IPS DF 19.7 (cell line): ENCODE measurements around the gene ACAN.

Experiments used
- DNase-seq: peaks from one replicate; pipeline ENCODE4 v3.0.0-alpha.2; 2013; ENCODE audit warnings: low read depth, low spot score

ACAN gene

GRCh38 chr15:88877906-88878305 is 74.7 kb downstream of the ACAN start:
- no peak for DNase-seq

GRCh38 chr15:88878720-88879184 is 75.5 kb downstream of the ACAN start:
- no peak for DNase-seq

GRCh38 chr15:88880944-88881740 is 77.9 kb downstream of the ACAN start:
- DNase-seq, result no peak

GRCh38 chr15:88881775-88882174 is 78.5 kb downstream of the ACAN start:
- no peak for DNase-seq

GRCh38 chr15:88882785-88883184 is 79.5 kb downstream of the ACAN start:
- DNase-seq, result no peak

GRCh38 chr15:88887068-88887580 is 83.9 kb downstream of the ACAN start:
- DNase-seq, result no peak

- DNase-seq, result no peak
These were observed 85.5 kb downstream of the ACAN start for GRCh38 chr15:88888719-88889118.

GRCh38 chr15:88890495-88890894 is 87.3 kb downstream of the ACAN start:
- DNase-seq, result no peak

GRCh38 chr15:88891540-88892254 is 88.5 kb downstream of the ACAN start:
- no peak for DNase-seq

GRCh38 chr15:88894348-88894818 is 91.1 kb downstream of the ACAN start:
- DNase-seq, result no peak

GRCh38 chr15:88894819-88895767 is 91.9 kb downstream of the ACAN start, which contains the start of gene HAPLN3:
Gene HAPLN3, minus strand, starts transcription at chr15:88895544. Its CDS starts 8,246 bp downstream, at chr15:88887298.
- DNase-seq, result no peak

GRCh38 chr15:88896333-88897033 is 93.2 kb downstream of the ACAN start:
- DNase-seq, result no peak

- no peak for DNase-seq
These were observed 93.9 kb downstream of the ACAN start for GRCh38 chr15:88897142-88897455.

GRCh38 chr15:88897456-88898194 is 94.4 kb downstream of the ACAN start:
- DNase-seq, result no peak

- DNase-seq, result no peak
These were observed 95.5 kb downstream of the ACAN start for GRCh38 chr15:88898736-88899135.

GRCh38 chr15:88899251-88899650 is 96.0 kb downstream of the ACAN start:
- no peak for DNase-seq

- no peak for DNase-seq
These were observed 97.2 kb downstream of the ACAN start for GRCh38 chr15:88900309-88900981.

GRCh38 chr15:88900982-88901418 is 97.8 kb downstream of the ACAN start:
- DNase-seq, result no peak

- no peak for DNase-seq
These were observed 98.4 kb downstream of the ACAN start for GRCh38 chr15:88901508-88902220.
